ENCODE results near the gene NGFR. TPM values are rescaled to one million over a fixed set of nuclear protein-coding genes. Genes with fewer than 3 reads are reported as not detected.
"Not testable (repeated sequence)": the region's sequence is repeated elsewhere in the genome, so short reads cannot be mapped to it uniquely, and the experiment has no call there.

NGFR gene
- total RNA-seq, 2 donors from 2014 or later = 13.9 to 22.5 TPM

DNA sequence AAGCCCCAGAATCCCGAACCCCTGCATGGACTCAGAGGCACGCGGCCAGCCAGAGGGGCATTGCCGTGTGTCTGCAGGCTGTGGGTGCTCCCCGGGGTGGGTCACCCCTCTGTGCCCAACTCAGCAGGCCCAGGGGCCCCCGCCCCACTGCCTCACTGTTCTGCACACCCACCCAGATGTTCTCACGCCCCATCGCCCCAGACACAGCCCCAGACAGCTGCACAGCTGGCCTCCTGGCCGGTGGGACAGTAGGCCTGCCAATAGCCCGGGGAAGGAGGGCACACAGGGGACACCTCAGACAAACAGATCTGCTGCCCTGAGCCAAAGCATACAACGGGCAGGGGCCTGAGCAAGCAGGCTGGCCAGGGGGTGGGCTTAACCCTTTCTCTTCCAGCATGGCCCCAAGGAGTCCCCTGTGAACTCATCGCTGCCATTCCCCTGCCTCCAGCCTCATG, 53.0 kb downstream of the NGFR start:
- ATAC-seq (ENCODE audit: insufficient number of reproducible peaks, low FRiP score, low read depth) = no peak
- DNase-seq (ENCODE audit: low spot score) = no peak
- Histone ChIP-seq H3K4me1 (ENCODE audit: control insufficient read depth in 1 of 2, low read depth in 2 of 2) (peaks cover 0 to 14% of the 10 kb centered on the region in 2 donors), H3K36me3 (no peaks in the 10 kb centered on the region), H3K27ac (no peak overlapping the region), H3K27me3 (replicated peaks; ENCODE audit: insufficient read depth) (no peaks in the 10 kb centered on the region), H3K4me3 (no peak overlapping the region), H3K9me3 (no peaks in the 10 kb centered on the region)
- TF ChIP-seq, protein P1, sequence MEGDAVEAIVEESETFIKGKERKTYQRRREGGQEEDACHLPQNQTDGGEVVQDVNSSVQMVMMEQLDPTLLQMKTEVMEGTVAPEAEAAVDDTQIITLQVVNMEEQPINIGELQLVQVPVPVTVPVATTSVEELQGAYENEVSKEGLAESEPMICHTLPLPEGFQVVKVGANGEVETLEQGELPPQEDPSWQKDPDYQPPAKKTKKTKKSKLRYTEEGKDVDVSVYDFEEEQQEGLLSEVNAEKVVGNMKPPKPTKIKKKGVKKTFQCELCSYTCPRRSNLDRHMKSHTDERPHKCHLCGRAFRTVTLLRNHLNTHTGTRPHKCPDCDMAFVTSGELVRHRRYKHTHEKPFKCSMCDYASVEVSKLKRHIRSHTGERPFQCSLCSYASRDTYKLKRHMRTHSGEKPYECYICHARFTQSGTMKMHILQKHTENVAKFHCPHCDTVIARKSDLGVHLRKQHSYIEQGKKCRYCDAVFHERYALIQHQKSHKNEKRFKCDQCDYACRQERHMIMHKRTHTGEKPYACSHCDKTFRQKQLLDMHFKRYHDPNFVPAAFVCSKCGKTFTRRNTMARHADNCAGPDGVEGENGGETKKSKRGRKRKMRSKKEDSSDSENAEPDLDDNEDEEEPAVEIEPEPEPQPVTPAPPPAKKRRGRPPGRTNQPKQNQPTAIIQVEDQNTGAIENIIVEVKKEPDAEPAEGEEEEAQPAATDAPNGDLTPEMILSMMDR (IDR thresholded peaks at IDR 0.05) = no peak

DNA sequence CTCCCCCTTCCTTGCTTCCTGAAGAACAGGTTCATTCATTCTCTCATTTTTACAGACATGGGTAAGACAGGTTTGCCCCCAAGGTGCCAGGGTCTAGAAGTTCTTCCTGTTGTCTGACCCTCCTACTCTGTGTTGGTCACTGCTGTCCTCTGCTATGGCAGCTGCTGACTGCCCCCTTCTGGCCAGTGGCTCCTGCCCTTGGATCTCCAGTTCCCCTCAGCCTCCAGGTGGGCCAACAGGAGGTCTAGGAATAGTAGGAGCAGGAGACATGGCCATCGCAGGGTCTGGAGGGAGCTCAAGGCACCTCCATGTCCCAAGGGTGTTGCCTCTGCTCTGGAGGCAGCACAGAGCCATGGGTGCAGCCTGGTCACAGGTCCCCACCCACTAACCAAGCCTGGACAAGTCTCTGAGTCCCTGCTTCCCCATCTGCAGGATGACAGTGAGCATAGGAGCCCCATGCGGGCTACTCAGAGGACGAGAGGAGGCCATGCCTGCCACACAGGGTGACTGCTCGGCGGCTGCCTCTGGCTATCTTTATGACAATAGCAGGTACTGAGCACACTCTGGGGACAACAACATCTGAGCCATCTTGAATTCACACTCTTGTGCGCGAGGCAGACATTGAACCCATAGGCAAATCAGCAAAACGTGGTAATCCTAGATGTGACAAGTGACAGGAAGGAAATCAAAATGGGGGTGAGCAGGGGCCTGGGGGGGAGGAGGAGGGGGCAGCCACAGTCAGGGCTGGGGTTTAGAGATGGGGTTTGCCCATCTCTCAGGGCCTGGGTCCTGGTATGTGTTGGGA, 53.6 kb downstream of the NGFR start:
- Histone ChIP-seq H3K9me3 (no peaks in the 10 kb centered on the region), H3K36me3 (no peaks in the 10 kb centered on the region), H3K27me3 (replicated peaks; ENCODE audit: insufficient read depth) (no peaks in the 10 kb centered on the region), H3K27ac (no peak overlapping the region), H3K4me1 (ENCODE audit: control insufficient read depth in 1 of 2, low read depth in 2 of 2) (peaks cover 0 to 14% of the 10 kb centered on the region in 2 donors), H3K4me3 (no peak overlapping the region)
- no peak for DNase-seq (ENCODE audit: low spot score)
- ATAC-seq (ENCODE audit: insufficient number of reproducible peaks, low FRiP score, low read depth) = no peak
- TF ChIP-seq, protein P1 (IDR thresholded peaks at IDR 0.05) = peak; percentile 36

DNA sequence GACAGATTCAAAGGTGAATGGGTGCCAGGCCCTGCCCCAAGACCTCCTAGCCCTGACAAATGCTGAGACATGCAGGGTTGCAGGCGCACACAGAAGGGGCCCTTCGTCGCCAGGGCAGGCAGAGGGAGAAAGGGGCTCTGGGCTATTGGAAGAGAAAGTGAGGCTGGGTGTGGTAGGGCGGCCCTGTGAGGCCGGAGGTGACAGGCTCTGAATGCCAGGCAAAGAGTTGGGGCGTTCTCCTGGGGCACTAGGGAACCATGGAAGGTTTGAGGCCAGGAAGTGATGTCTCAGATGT, 54.2 kb downstream of the NGFR start:
- DNase-seq (ENCODE audit: low spot score) (no peak), ATAC-seq (ENCODE audit: insufficient number of reproducible peaks, low FRiP score, low read depth) (no peak)
- H3K4me1 ChIP-seq (ENCODE audit: control insufficient read depth in 1 of 2, low read depth in 2 of 2) = peaks cover 0 to 14% of the 10 kb centered on the region in 2 donors
- no peak overlapping the region for H3K4me3 ChIP-seq
- H3K27ac ChIP-seq = no peak overlapping the region
- TF ChIP-seq, protein P1 (IDR thresholded peaks at IDR 0.05) = no peak
- no peaks in the 10 kb centered on the region for H3K36me3 ChIP-seq
- no peaks in the 10 kb centered on the region for H3K27me3 ChIP-seq (replicated peaks; ENCODE audit: insufficient read depth)
- H3K9me3 ChIP-seq = no peaks in the 10 kb centered on the region

DNA sequence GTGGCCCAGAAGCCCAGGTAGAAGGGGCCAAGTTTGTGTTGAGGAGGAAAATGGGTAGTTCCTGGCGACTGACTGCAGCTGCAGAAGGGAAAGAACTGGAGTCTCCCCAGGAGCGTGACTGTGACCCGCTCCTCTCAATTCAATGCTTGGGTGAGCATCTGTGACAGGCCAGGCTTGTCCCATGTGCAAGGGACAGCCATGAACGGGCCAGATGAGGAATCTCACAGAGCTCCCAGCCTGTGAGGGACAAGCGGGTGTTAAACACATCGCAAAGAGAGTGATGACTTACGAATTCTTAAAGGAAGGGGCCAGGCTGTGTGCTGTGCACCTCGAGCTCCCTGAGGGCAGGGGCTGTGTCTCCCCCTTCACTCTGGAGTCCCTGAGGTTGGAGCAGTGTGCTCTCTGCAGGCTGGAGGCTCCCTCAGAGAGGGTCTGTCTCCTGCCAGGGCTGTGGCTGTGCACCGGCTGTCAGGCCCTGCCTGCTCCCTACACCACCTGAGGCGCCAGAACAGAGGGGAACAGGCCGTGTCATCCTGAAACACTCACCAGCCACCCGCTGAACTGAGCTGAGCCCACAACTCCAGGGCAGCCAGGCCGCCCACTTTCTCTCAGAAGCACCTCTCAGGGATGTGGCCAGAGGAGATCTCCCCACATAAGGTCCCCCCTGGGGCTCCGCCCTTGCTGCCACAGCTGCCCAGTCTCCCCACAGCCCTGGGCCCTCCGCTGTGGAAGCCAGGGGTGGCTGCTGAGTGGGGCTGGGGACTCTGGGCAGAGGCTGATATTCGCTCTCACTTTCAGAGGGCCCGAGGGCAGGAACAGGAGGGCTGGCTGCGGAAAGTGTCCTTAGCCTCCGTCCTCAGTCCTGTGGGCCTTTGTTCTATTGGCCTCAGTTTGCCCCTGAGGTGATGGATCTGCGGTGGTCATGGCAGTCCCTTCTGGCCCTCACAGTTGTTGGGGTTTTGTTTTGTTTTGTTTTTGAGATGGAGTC, 54.9 kb downstream of the NGFR start:
- Histone ChIP-seq H3K4me3 (no peak overlapping the region), H3K36me3 (no peaks in the 10 kb centered on the region), H3K27ac (no peak overlapping the region), H3K9me3 (no peaks in the 10 kb centered on the region), H3K27me3 (replicated peaks; ENCODE audit: insufficient read depth) (no peaks in the 10 kb centered on the region), H3K4me1 (ENCODE audit: control insufficient read depth in 1 of 2, low read depth in 2 of 2) (peaks cover 0 to 14% of the 10 kb centered on the region in 2 donors)
- no peak for ATAC-seq (ENCODE audit: insufficient number of reproducible peaks, low FRiP score, low read depth)
- DNase-seq (ENCODE audit: low spot score) = no peak
- TF ChIP-seq, protein P1 (IDR thresholded peaks at IDR 0.05) = no peak

DNA sequence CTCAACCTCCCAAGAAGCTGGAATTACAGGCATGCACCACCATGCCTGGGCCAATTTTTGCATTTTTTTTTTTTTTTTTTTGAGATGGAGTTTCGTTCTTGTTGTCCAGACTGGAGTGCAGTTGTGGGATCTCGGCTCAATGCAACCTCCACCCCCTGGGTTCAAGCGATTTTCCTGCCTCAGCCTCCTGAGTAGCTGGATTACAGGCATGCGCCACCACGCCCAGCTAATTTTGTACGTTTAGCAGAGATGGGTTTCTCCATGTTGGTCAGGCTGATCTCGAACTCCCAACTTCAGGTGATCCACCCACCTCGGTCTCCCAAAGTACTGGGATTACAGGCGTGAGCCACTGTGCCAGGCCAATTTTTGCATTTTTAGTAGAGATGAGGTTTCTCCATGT, 55.7 kb downstream of the NGFR start:
- not testable (repeated sequence) for H3K4me3 ChIP-seq; H3K27me3 ChIP-seq (replicated peaks; ENCODE audit: insufficient read depth); DNase-seq (ENCODE audit: low spot score); H3K27ac ChIP-seq; ATAC-seq (ENCODE audit: insufficient number of reproducible peaks, low FRiP score, low read depth); H3K36me3 ChIP-seq; H3K9me3 ChIP-seq
- peaks cover 0 to 14% of the 10 kb centered on the region in 2 donors for H3K4me1 ChIP-seq (ENCODE audit: control insufficient read depth in 1 of 2, low read depth in 2 of 2)

Measured in thoracic aorta (tissue), 2 donors.